DOHH2 (cell line): ENCODE results near the gene RRP15.

Source experiments
- CTCF ChIP-seq: fragments of 200-600 bp; sonication (generic); IDR thresholded peaks from one replicate; pipeline ENCODE4 v1.5.1; 2014; ENCODE audit warnings: antibody characterized with exemption, mild to moderate bottlenecking, low read depth, low read length; ENCODE audit not compliant: poor library complexity, severe bottlenecking
- EZH2phosphoT487 ChIP-seq: fragments of 200-600 bp; sonication (generic); IDR thresholded peaks from 2 replicates; pipeline ENCODE4 v1.6.1; 2017; ENCODE audit warnings: borderline replicate concordance, mild to moderate bottlenecking, antibody characterized with exemption, low read length, moderate library complexity, mixed read lengths

DNA sequence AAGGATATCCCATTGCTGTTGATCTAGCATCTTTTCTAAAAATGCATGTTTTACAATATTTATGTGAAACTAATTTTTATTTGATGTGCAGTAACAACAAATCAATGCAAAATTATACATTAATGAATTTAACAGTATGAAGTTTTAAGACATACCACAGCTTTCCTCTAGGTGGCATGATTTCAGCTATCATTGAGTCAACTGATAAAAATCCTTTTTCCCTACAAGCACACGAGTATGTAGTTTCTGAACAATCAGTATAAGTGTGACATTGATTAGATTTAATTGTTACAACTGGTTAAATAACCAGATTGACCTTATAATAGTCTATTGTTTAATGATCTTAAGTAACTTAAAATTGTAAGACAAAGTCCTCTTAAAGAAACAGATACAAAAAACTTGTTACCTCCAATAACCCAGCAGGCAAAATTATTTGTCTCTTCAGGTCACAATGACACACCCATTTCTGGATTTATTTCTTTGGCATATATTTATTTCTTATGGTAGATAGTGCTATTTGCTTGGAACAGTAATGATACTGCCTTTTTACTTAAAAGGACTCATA lies 54.3 kb downstream of the RRP15 start:
- TF ChIP-seq CTCF (peak; percentile 67), EZH2phosphoT487 (no peak)
